NCI-H345 treated with DMSO at 0.1 percent for 48 hours (cell line): ENCODE results near the gene CSTF2T.

Experiments
- DNase-seq: peaks from one replicate; lab custom pipeline; 2025; ENCODE audit not compliant: unreplicated experiment; lab: John Stamatoyannopoulos, UW

CSTF2T gene

DNA sequence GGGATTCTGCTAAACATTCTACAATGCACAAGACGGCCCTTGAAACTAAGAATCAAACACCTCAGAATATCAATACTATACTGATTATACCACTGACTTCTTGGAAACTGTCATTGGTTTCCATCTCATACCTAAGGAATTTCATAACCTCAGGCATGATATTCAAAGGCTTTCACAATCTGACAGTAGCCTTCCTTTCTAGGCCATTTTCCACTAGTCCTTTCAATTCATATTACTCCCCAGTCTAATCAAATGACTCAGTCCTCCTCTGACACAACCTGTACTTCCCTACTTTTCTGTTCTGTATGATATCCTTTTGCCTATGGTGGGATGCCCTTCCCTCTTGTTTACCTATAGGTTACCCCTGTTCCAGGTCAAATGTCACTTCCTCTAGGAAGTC, 48.3 kb downstream of the CSTF2T start:
- no peak for DNase-seq

DNA sequence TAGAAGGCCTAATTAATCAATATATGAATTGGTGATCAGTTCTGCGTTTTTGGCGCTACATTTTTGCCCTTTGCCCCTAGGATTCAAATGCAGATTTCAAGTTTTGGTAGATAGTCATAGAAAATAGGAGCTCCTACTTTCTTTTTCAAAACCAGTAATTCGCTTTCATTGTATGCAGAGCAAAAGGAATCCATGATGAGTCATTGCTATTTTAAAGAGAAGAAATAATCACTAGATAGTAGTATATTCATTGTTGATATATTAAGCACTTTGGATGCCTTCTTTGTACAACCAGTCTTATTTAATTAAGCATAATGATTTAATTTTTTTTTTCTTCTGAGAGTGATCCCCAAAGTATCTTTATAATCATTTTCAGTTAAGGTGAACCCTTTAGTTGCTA, 50.3 kb downstream of the CSTF2T start:
- DNase-seq, result no peak
